HG03103 (cell line): ENCODE measurements around the gene P3R3URF.

Experiments used
- ATAC-seq: cut with Tn5 transposase; IDR thresholded peaks from one replicate; pipeline ENCODE4 v1.9.1; 2021; ENCODE audit warnings: low read depth; ENCODE audit not compliant: unreplicated experiment

The P3R3URF gene

DNA sequence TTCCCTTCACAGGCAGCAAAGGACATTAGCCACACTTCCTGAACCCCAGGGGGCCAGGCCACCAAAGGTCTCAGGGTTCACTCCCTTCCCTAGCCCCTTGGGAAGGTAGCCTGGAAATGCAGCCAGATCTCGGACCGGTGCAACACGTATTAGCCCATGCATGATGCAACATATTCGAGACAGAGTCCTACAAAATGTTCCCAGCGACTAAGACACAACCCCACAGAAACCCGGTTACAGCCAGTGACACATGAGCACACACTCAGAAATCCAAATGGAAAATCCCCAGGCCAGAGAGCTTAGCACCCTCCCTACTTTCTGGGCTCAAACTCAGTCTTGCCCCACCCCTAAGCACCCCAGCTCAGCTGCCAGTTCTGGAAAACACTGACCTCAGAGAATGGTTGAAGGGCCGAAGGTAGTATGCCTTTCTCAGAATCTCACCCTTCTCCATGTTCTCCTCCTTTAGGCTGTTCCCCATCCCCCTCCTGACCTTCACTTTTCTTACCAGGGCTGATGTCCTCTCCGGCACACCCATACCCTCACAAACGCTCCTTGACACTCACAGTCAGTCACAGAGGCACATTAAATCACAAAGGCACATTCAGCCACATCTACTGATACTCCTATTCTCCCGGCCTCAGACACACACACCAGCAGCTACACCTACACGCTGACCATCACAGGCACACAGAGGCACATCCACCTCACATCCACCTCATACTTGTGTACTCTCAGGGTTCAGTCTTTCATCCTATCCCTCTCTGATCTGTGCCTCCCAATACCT is 1.6 kb downstream of the P3R3URF start, which contains the start of gene TSPAN1:
Gene TSPAN1 (plus strand): TSS at position 640 of the 784 bp plus-strand sequence. CDS start 6,021 bp downstream, outside the sequence.
- no peak for ATAC-seq

DNA sequence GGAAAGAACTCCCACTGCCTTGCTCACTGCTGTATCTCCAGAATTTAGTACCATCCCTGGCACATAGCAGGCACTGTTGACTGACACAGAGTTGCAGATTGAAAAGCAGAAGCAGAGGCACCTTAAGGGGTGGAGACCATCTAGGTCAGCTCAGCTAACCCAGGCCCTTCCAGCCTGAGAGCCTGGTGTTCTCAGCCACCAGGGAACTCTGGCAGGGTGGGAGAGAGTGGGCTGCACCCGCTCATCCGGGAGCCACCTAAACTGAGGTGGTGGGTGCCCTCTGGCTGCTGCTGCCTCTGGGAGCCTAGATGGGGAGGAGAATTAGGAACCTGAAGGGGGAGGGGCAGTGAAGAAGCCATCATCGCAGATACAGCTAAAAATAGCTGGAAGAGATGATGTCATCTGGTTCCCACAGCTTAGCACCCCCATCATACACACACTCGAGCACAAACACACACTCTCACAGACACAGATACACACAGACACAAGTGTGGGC is 2.9 kb downstream of the P3R3URF start:
- ATAC-seq: no peak

DNA sequence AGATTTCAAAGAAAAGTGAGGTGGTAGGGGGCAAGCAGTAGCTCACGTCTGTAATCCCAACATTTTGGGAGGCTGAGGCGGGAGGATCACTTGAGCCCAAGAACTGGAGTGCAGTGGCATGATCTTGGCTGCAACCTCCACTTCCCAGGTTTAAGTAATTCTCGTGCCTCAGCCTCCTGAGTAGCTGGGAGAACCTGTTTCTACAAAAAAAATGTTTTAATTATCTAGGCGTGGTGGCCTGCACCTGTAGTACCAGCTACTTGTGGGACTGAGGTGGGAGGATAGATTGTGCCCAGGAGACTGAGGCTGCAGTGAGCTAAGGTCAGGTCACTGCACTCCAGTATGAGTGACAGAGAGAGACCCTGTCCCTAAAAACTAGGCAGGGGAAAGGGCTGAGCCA is 4.0 kb downstream of the P3R3URF start:
- no peak for ATAC-seq

DNA sequence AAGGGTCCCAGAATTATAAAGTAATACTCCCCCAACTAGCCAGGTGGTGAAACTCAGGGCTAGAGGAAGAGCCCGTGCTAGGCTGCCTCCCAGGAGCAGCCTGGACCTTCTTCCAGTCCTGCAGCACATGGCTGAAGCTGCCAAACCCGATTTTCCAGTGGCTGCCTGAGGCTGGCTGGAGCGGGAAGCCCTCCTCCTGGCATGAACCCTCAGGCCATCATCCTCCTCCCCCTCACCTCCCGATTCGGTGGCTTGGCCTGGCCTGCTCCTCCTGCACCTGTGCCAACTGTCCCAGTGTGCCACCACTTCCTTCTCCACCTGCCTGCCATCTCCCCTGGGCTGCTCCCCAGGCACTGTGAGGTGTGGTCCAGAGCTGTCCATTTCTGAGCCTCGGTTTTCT is 4.4 kb downstream of the P3R3URF start:
- ATAC-seq: no peak

DNA sequence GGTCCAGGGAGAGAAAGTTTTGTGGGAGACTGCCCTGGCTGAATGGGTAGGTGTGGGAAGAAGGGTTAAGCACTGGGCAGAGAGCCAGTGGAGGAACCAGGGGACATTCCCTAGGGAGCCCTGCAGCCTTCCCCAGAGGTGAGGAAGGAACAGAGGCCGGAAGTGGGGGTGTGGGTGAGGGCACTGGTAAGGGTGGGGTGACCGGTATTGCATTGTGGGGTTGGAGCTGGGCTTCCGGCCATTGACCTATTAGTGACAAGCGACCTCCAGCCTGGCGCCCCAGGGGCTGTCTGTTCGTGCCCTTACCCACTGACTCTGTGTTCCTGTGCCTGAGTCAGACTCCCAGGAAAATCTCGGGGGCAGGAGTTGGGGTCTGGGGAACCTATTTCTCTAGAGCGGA is 4.9 kb downstream of the P3R3URF start:
- no peak for ATAC-seq

DNA sequence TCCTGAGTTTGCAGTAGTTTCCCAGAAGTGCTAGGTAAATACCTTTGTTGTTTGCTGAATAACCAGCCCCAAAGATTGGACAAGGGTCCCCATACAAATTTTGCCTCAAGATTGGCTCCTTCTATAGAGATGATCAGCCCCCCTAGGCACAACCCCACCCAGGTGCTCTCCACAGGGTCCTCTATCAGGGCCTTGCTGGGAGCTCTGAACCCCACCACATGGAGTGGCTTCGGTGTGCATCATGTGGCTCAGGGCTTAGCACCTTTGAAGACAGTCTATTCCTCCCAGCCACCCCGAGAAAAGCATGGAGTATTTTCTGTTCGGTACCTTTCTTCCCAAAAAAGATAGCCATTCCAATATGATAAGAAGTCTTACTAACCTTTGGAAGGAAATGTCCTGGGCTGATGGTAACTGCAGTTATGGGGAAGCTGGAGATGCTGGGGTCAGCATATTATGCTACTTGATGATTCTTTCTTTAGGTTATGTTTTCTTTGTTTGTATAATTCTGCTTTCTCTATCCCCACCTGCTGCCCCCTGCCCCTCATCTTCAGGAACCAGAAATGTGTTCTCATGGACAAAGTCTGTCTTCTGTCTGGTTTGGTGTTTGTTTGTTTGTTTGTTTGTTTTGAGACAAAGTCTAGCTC is 6.4 kb downstream of the P3R3URF start:
- no peak for ATAC-seq

DNA sequence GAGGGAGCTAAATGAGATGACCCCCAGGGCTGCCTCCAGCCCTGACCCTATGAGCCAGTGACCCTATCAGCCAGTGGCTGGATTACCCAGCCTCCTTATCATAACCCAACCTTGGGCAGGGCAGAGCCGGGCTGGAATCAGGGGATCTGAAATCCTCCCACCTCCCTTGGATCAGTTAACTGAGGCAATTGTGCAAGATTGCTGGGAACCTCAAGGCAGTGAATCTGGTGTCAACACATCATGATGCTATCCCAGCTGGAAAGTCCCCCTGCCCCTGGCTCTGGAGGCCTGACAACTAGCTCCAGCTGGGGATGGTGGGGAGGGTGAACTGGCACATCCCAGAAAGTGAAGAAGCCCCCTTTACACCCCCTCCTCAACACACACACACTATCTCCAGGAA is 7.8 kb downstream of the P3R3URF start:
- ATAC-seq: no peak

DNA sequence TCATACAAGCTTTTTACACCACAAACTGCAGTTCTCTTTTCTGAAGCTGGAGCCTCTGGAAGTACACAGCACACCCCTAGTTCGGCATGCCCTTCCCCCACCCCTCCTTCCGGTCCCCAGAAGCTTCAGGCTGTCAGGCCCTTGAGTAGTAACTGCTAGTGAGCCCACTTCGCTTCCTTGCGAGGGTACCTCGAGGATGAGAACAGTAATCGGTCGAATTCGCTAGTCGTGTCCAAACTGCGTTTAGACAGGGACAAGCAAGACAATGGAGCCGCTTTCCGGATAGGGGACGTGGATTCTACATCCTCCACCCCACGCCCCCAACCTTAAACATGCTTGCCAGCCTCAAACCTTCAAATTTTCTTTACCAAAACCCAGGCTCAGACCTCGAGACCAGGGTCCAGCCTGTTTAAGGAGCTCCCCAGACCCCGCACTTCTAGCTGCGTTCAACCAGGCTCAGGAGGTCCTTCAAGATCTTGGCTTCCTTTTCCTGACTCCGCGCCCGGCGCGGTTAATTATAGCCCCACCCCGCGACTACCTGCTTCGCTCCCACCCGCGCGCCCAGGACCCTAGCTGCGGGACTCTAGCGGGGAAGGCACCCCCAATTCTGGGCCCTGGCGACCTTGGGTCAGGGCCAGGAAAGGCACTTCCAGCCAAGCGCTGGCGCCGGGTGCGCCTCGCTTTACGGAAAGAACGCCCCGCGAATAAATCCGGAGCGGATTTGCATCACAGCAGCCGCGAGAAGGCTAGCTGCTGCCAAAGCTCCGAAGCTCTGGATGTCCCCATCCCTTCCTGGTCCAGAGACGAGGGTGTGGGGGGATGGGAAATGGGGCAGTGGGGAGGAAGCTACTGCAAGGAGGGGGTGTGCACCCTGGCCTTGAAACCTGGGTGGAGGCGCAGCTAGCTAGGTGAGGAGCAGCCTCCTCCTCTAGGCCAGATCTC is 9.5 kb downstream of the P3R3URF start:
- no peak for ATAC-seq

DNA sequence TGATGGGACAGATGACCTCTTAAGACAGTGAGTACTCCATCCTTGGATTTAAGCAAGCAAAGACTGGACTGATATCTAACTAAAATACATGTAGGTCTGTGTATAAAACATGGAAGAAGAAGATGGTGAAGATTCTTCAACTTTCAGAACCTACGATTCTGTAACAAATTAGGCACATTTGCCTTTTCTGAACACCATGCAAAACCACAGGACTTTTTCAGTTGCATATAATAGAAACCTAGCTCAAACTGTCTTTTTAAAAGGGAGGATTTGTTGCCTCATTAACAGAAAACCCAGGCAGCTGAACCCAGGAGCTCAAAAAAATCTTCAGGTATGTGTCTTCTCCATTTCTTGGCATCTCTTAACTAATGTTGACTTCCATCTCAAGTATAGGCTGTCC is 16.1 kb downstream of the P3R3URF start:
- no peak for ATAC-seq

DNA sequence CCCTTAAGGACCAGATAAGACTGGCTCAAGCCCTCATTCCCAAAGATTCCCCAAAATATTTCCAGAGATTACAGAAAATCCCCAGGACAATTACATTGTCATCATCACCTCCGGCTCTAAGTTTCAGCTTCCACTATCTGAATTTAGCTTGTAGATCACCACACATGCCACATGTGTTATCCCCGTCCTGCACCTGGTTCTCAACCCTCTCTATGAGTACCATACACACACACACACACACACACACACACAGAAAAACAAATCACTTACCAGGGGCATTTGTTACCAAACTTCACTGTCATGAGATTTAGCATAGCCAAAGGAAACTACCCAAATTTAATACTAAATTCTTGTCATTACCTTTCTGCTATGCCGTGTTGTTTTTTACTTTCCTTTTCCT is 16.8 kb downstream of the P3R3URF start:
- no peak for ATAC-seq

DNA sequence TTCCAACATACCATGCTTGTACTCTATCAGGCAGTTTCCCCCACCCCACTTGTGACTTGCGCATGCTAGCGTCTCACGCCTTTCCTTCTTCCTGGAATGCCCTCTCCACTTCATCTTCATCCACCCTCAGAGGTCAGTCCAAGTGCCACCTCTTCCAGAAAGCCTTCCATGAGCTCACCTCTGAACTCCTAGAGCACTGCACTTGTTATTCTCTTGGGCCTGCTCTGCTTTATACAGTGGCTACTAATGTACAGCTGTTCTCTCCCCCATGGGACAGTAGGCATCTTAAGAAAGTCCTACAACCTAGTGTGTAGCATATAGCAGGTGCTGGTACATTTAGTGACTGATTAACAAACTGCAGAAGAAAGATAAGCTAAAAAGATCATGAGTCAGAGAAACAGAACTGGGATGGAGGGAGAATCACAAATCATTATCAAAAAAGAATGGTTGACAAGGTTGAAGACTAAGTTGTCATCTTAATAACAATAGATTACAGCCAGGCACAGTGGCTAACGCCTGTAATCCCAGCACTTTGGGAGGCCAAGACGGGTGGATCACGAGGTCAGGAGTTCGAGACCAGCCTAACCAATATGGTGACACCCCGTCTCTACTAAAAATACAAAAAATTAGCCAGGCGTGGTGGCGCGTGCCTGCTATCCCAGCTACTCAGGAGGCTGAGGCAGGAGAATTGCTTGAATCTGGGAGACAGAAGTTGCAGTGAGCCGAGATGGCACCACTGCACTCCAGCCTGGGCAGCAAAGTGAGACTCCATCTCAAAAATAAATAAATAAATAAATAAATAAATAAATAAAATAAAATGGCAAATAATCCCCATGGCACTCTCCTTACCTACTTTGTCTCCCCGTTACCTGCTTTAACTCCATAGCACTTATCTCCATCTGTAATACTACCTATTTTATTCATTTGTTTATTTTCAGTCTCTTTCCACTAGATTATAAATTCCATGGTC is 17.7 kb downstream of the P3R3URF start:
- ATAC-seq: no peak

DNA sequence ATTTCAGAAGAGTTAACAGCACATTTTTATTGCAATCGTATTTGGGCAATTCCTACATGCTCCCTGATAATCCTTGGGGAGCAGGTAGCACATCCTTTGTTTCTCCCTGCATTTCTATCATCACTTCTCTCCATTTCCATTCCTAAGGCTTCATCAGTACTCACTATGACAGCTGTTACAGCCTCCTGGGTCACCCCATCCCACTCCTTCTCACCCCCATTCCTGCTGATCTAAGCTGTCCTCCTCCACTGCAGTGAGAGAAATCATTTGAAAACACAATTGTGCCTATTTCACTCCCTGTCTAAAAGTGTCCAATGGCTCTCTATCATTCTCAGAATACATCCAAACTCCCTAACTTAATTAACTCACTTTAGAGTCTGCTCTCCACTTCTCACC is 18.4 kb downstream of the P3R3URF start:
- ATAC-seq: no peak

DNA sequence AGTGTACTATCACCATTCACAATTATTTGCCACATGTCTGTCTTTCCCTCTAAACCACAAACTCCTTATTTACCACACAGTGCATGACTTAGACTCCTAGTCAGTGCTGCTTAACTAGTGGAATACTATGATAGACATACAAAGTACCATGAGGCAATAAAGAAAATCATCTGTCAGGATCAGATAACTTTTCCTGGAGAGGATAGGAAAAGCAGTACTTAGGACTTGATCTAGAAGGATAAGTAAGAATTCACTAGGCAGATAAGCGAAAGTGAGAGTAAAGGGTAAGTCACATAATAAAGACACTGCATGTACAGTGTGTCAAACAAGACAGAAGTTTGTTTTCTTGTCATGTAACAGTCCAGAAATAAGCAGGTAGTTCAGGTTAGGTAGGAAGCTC is 22.6 kb downstream of the P3R3URF start:
- no peak for ATAC-seq

DNA sequence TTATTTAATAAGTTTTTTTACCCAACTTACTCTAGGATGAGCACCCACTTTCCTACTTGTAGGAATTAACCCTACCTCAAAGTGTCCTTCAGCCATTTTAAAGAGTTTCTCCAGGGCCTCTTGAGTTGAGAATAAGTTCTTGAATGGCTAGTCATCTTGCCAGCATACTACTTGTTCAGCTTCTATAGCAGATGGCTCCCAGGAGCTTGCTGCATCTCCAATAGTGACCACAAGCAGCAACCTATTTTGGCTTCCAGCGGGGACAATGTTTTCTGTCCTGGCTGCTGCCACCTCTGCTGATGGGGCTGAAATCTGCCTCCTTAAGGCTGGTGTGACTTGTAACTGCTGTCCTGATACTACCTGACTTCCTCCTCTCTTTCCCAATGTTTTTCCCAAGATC is 23.1 kb downstream of the P3R3URF start:
- no peak for ATAC-seq

DNA sequence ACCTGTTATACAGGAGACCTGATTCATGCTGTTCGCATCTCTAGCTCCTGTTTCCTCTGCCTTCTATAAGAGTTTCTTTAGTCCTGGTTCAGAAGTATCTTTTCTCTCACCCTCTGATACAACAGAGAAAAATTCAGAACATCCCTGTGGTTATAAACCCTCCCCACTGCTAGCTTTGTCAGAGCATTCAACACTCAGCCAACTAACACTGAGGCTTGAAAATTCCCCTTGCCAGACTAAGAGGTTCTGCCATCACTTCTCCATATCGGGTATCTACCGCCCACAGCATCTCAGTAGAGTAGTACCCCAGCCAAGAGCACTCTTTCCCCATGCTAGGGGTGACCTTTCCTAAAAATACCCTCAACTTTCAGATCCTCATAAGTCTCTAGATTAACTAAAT is 24.3 kb downstream of the P3R3URF start:
- no peak for ATAC-seq

DNA sequence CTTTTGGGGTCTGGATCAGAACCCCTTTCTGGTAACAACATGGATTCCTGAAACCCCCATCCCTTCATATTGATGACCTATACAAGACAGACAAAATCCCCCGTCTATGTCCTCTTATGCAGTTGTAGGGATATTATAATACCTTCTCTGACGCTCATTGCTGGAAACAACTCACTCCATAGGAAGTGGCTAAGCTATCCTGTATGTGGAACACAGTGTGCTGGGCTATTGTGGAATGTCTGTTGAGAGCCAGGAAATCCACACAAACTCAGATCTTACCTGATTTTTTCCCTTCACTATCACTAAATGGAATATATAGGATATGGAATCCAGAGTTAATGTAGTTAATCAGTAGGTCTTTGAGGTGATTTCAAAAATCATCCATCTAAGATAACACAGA is 26.2 kb downstream of the P3R3URF start:
- no peak for ATAC-seq

DNA sequence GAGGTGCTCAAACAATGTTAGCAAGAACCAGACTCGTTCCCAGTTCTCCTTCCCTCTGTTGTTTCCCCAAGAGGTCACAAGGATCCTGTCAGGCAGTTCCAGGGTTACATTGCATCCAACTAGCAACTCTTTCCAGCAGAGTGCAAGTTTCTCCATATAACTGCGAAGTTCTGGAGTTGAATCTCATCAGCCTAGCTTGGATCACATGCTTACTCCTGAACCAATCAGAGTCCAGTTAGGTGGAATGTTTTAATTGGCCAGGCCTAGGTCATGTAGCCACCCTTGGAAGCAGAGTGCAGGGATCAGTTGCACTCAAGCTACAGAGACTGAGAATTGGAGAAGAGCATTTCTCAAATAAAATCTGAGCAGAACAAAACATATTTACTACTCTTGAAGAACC is 28.0 kb downstream of the P3R3URF start:
- ATAC-seq: no peak

DNA sequence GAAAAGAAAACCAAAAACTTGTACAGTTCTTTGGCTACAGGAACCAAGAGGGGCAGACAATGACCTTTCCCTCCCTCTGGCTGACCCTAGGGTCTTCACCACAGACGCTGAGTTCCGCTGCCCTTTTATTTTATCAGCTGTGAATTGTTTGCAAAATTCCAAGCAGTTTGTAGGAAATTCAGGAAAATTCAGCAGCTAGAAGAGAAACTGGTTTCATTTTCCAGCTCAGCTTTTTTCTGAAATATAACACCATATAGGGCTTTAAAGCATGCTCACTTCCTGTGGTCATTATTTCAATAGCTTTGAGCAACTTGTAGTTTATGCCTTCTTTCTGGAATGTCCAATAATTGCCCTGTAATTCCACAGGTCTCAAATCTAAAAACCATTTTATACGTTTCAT is 38.4 kb downstream of the P3R3URF start:
- ATAC-seq: no peak

DNA sequence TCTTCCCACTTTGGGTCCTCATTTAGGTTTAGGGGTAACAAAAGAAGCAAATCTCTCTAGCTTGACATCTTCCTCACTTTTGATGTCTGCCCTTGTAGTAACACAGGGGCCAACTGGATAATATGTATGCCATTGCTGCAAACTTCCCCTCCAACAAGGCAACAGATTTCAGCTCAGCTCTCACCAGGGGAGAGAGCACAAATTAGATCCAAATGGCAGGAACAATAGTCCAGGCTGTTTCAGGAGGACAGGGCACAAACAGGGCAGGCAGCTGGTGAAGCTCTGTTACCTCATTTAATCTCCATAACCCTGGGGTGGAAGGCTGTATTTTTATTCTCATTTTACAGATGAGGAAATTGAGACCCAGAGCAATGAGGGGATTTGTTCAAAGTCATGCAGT is 39.6 kb downstream of the P3R3URF start:
- ATAC-seq: no peak
